ENCODE results near the gene TIMM8A.

DNA sequence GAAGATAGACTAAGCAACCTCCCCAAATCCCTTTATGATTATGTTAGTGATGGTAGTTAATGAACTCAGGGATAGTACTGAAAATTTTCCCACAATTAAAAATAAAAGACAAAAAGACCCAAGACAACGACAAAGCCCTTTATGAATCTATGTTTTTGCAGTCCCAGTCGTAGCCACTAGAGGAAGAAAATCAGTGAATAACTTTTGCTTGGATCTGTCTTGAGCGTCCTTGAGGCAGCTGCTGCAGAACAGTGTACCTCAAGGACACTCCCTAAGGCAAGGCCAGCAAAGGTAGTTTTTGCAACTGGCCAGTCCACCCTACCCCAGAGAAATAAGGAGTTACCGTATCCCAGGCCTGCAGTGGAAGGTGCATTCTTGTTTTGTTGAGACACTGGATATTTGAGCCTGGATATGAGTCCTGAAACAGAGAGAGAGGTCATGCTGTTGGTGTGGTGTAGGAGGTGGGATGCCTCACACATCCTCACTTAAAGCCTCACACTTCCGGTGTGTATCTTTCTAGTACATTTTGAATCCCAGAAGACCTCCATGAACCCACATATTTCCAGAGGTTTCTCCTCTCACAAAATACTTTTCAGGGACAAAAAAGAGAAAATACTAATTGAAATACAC is 8.7 kb upstream of the TIMM8A start:
- TF ChIP-seq YY1 (IDR thresholded peaks at IDR 0.05) (no peak), REST (IDR thresholded peaks at IDR 0.05) (no peak), CTCF (IDR thresholded peaks at IDR 0.05; ENCODE audit: low read depth, low read length, missing input control) (peak; percentile 13), SP1 (IDR thresholded peaks at IDR 0.05) (no peak), GABPA (IDR thresholded peaks at IDR 0.05 in 1 of 2, conservative IDR thresholded peaks at IDR 0.05 in 1 of 2) (no peak), ATF3 (IDR thresholded peaks at IDR 0.05) (no peak), JUND (IDR thresholded peaks at IDR 0.05) (no peak)

Data from liver (tissue), 3 donors.